ENCODE data around the gene TMEM184B.

Gene TMEM184B

GRCh38 chr22:38271927-38272372 is 860 bp downstream of the TMEM184B start:
- no peak for DNase-seq

DNA sequence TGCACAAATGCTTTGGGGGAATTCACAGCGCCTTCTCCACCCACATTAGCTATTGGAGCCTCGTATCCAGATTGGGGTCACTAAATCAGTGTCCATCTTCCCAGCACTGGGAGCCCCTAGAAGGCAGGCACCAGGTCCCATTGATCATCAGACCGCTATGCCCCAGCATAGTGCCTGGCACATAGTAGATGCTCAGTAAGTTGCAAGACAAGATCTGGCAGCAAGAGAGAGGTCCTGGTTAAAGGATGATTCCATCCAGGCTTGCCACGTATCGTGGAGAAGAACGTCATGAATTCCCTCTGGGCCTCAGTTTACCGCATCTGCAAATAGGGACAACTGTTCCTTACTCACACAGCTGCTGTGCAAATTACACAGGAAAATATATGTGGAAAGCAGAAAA is 1.7 kb downstream of the TMEM184B start:
- DNase-seq: no peak

GRCh38 chr22:38270091-38270992 is 2.5 kb downstream of the TMEM184B start:
- DNase-seq: no peak

DNA sequence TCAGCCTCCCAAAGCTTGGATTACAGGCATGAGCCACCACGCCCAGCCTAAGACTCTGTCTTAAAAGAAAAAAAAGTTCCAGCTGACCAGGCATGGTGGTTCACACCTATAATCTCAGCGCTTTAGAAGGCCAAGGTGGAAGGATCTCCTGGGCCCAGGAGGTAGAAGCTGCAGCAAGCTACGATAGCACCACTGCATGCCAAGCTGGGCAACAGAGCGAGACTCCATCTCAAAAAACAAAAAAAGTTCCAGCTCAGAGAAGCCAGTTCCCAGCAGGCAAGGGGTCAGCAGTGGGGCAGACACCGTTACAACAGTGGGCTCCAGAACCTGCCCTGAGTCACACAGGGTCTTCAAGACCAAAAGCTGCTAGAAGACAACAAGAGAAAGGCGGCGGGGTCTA is 3.3 kb downstream of the TMEM184B start:
- DNase-seq: no peak

GRCh38 chr22:38267086-38267485 is 5.7 kb downstream of the TMEM184B start:
- DNase-seq: peak; percentile 71

- DNase-seq: no peak
Measured at GRCh38 chr22:38266120-38266519, 6.7 kb downstream of the TMEM184B start.

DNA sequence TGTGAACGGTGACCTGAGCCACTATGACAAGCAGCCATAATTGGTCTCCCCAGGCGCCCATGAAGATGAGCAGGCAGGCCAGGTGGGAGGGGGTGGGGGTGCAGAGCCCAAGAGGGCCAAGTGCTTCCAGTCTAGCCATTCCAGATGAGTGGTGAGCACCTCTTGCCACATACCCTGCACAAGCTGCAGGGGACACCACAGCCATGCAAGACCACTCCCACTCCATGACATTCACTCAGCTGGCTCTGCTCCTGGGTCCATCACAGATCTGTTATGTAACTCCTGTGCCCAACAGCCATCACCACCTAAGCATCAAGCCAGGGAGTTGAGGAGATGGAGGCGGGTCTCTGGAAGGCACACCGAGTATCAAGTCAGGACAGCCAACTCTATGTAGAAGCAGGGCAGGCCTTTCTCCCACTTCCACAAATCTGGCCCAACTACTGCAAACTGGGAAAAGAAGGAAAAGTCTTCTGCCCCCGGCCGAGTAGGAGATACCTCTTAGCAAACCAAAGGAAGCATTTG is 8.4 kb downstream of the TMEM184B start:
- DNase-seq: no peak

GRCh38 chr22:38262051-38262795 is 10.6 kb downstream of the TMEM184B start:
- peak; percentile 32 for DNase-seq

DNA sequence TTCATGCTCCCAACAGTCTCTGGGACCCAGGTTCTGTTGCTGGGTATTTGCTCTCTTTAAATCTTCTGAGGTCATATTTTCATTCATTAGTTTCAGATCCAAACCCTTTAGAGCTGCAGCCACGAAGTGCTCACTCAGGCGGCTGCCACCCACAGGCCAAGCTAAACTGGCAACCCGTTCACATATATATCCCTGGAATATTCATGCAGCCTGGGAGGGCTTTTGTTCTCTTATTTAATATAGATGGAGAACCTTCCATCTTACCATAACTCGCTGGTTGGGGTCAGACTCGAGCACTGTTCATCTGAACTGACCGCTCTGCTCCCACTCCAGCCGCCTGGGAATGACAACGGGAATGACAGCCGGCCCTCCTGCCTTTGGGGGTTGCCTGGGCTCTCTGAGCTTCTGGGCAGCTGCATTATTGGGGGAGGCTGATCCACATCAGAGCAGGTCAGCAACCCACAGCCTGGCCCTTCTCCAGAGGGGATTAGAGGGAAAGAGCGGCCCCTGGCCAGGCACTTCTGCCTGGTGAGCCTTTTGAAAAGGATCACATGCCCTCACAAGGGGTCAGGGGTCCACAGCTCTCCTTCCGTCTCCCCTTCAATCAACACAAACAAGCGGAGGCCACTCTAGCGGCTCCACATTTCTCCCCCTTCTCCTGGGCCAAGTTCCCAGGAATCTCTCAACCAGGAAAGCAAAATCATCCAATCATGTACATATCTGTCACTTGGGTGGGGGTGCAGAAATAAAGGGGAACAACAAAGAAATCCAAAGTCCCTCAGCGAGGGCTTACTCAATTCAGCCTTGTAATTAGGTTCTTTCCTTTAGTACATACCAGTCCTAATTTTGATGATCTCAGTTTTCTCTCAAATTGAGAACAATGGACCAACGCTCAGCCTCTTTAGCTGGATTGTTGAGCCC is 11.8 kb downstream of the TMEM184B start:
- DNase-seq: no peak

DNA sequence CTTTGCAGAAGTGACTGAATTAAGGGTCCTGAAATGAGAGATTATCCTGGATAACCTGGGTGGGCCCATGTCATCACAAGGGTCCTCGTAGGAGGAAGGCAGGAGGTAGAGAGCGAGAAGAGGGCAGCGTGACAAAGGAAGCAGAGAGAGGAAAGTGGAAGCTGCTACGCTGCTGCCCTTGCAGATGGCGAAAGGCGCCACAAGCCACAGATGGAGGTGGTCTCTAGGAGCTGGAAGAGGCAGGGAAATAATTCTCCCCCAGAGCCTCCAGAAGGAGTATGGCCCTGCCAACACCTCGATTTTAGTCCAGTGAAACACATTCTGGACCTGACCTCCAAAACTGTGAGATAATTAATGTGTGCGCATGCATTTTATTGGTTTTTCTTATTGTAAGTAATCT is 13.4 kb downstream of the TMEM184B start:
- DNase-seq: no peak

- DNase-seq: no peak
Measured at GRCh38 chr22:38258895-38259294, 13.9 kb downstream of the TMEM184B start.

DNA sequence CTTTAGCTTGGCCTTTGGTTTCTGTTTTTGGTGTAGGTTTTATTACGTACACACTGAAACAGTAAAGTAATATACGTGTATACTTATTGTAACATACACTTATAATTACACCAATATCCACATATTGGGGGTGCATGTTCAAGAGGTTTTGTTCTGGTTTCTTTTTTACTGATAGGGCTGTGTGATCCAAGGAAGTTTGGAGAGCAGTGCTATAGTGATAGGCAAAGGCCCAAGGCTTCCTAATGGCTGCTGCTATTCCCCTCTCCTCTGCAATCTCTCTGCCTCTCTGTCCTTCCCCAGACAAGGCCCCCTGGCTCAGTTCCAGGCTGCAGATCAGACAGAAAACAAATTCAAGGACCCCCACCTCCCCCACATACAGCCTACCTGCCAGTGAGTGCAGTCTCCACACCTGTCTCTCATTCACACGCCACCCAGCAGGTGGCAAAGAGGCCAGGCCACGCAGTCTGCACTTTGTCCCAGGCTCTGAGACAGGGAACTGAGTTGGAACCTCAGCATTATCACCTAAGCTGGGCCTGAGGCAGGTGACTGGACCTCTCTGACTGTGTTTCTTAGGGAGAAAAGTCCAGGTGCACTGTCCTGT is 15.1 kb downstream of the TMEM184B start:
- DNase-seq: no peak

- no peak for DNase-seq
Measured at GRCh38 chr22:38257181-38257580, 15.6 kb downstream of the TMEM184B start.

DNA sequence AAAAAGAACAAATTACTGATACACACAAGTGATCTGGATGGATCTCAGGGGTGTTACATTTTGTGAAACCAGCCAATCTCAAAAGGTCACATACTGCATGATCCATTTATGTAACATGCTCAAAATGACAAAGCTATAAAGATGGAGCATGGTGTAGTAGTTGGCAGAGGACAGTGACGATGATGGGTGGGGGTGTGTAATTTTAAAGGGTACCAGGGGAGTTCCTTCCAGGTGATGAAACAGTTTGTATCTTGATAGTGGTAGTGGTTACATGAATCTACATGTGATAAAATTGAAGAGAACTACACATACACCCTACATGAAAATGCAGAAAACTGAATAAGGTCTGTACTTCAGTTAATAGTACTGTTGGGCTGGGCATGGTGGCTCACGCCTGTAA is 17.1 kb downstream of the TMEM184B start:
- DNase-seq: no peak

- DNase-seq: no peak
Measured at GRCh38 chr22:38251341-38251692, 21.5 kb downstream of the TMEM184B start.

DNA sequence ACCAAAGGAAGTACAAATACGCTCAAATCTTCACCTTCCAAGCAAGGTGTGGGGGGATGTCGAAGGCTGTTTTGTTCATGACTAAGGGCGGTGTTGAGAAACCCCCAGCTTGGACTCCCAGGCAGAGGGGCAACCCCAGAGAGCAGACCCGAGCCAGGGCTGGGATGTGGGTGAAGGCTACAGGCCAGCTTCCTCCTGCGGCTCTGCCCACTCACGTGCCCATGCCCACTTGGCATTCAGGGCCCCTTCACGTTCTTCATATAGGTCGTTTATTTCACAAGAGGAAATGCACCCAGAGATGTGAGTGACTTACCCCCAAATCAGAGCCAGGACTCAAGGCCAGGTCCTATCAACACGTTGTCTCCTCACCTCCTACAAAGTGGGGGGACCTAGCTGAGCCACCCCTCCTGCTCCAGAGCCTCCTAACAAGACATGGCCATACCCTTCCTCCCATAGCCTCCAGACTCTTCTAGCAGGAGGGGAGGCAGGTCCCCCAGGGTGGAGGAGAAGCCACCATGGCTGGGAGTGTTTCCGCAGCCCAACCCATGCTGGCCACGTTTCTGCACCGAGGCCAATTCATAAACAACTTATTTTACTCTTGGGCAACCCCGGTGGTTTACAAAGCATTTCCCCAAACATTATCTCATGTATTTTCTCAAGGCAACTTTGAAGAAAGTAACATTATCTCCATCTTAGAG is 22.0 kb downstream of the TMEM184B start:
- no peak for DNase-seq

- no peak for DNase-seq
Measured at GRCh38 chr22:38249803-38250642, 22.8 kb downstream of the TMEM184B start.

GRCh38 chr22:38249301-38249700 is 23.5 kb downstream of the TMEM184B start:
- DNase-seq: no peak

DNA sequence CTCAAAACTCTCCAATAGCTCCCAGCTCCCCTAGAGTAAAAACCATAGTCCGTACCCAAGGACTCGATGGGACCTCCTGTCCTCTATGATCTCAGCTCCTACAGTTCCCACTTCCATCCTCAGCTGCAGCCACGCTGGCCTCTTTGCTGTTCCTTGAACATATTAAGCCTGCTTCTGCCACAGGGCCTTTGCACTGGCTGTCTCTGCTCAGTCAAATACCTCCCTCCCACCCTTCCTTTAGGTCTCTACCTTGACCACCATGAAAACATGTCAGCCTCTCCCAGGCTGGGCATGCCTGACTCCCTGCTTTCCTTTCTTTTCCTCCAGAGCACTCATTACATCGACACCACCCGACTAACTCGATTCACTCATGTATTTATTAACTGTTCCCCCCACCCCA is 24.5 kb downstream of the TMEM184B start:
- DNase-seq: no peak

- DNase-seq: no peak
Measured at GRCh38 chr22:38247713-38248112, 25.1 kb downstream of the TMEM184B start.

- no peak for DNase-seq
Measured at GRCh38 chr22:38246692-38247091, 26.1 kb downstream of the TMEM184B start.
